Measurements from ENCODE around the gene NPAT.

Gene NPAT

DNA sequence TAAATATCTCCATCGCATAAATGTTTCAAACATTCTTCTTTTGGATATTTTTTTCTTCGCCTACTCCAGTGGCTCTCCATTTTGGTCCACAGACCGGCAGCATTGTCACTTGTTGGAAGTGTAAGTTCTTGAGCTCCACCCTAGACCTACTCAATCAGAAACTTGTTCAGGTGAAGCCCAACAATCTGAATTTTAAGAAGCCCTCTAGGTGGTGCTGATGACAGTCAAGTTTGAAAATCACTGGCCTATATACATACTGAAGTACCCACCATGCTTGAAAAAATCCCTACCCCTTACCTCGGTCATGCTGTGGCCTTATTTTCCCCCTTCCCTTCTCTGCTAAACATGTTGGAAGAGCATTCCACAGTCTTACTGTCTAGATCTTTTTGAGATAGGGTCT is 111.3 kb downstream of the NPAT start:
- Mint-ChIP-seq H3K27me3 (ENCODE audit: low read depth, poor library complexity) (no peaks in the 10 kb centered on the region), H3K9me3 (no peaks in the 10 kb centered on the region), H3K4me1 (peaks cover 7% of the 10 kb centered on the region), H3K4me3 (no peak overlapping the region), H3K36me3 (ENCODE audit: low read depth) (peaks cover 8% of the 10 kb centered on the region), H3K27ac (peak overlapping the region; percentile 3)
- no peak for TF ChIP-seq CTCF (IDR thresholded peaks at IDR 0.05)
- DNase-seq = no peak
